Hepatocyte (in vitro differentiated cells): Measurements from ENCODE around the gene KLHDC9. TPM values are rescaled to one million over a fixed set of nuclear protein-coding genes. Genes with fewer than 3 reads are reported as not detected.

Experiments used
- DNase-seq: peaks from one replicate; pipeline ENCODE4 v3.0.0-alpha.2; 2016; ENCODE audit warnings: low spot score
- H2AFZ ChIP-seq: fragments of 200-600 bp; sonication (generic); 2 replicates; pipeline ENCODE4 v1.6.0; 2016; ENCODE audit warnings: antibody characterized with exemption, mild to moderate bottlenecking
- H3K27ac ChIP-seq: fragments of 200-600 bp; sonication (generic); 2 replicates; pipeline ENCODE4 v1.5.1; 2016; ENCODE audit warnings: mild to moderate bottlenecking
- H3K27me3 ChIP-seq: fragments of 200-600 bp; sonication (generic); 2 replicates; pipeline ENCODE4 v1.6.1; 2016
- H3K36me3 ChIP-seq: fragments of 200-600 bp; sonication (generic); replicated peaks from 2 replicates; pipeline ENCODE4 v1.5.1; 2016; ENCODE audit warnings: low read depth; ENCODE audit not compliant: insufficient read depth
- H3K4me1 ChIP-seq: fragments of 200-600 bp; sonication (generic); 2 replicates; pipeline ENCODE4 v1.5.1; 2016; ENCODE audit warnings: mild to moderate bottlenecking, moderate library complexity; ENCODE audit not compliant: insufficient read depth
- H3K4me2 ChIP-seq: fragments of 200-600 bp; sonication (generic); 2 replicates; pipeline ENCODE4 v1.6.0; 2016
- H3K4me3 ChIP-seq: fragments of 200-600 bp; sonication (generic); 2 replicates; pipeline ENCODE4 v1.5.1; 2016; ENCODE audit warnings: mild to moderate bottlenecking
- H3K79me2 ChIP-seq: fragments of 200-600 bp; sonication (generic); 2 replicates; pipeline ENCODE4 v1.6.0; 2017; ENCODE audit warnings: mild to moderate bottlenecking
- H3K9me2 ChIP-seq: fragments of 200-600 bp; sonication (generic); replicated peaks from 2 replicates; pipeline ENCODE4 v1.6.0; 2017; ENCODE audit warnings: mild to moderate bottlenecking; ENCODE audit not compliant: insufficient read depth
- H3K9me3 ChIP-seq: fragments of 200-600 bp; sonication (generic); 2 replicates; pipeline ENCODE4 v1.5.1; 2016; ENCODE audit warnings: low read depth, mild to moderate bottlenecking
- H4K20me1 ChIP-seq: fragments of 200-600 bp; sonication (generic); 2 replicates; pipeline ENCODE4 v1.6.0; 2016; ENCODE audit warnings: mild to moderate bottlenecking; ENCODE audit not compliant: insufficient read depth, poor library complexity, severe bottlenecking
- EZH2 ChIP-seq: fragments of 200-600 bp; sonication (generic); IDR thresholded peaks from 2 replicates; pipeline ENCODE4 v1.6.1; 2016; ENCODE audit warnings: antibody characterized with exemption, mild to moderate bottlenecking, borderline replicate concordance
- EZH2phosphoT487 ChIP-seq: fragments of 200-600 bp; sonication (generic); IDR thresholded peaks from one replicate; pipeline ENCODE4 v1.6.1; 2018; ENCODE audit warnings: antibody characterized with exemption, mild to moderate bottlenecking, low read depth, moderate library complexity; ENCODE audit not compliant: unreplicated experiment, severe bottlenecking
- WGBS: methylation state at CpG from one replicate; pipeline ENCODE4 v1.1.6; 2016; ENCODE audit warnings: low lambda C conversion rate; ENCODE audit errors: missing lambda C conversion rate; 5-methylcytosine and 5-hydroxymethylcytosine counted together
- polyA plus RNA-seq: library from polyadenylated mRNA; unstranded; fragments of >200 nt; fragmentation: Nextera tagmentation; extraction: Ambion mirVana; gene quantifications from 2 replicates; pipeline ENCODE4 v1.2.1, GENCODE V29; 2016
- small RNA-seq: library from RNA; depleted of rRNA; stranded (forward); fragments of <200 nt; gene quantifications from one replicate; pipeline ENCODE3, GENCODE V24; 2014
- total RNA-seq: library from RNA; depleted of rRNA; stranded (reverse); fragments of >200 nt; gene quantifications from 2 replicates; pipeline ENCODE4 v1.2.3, GENCODE V29; 2014
- TF ChIP-seq, protein P1 (sequence below): fragments of 200-600 bp; sonication (generic); IDR thresholded peaks from 2 replicates; pipeline ENCODE4 v1.5.1; 2016; ENCODE audit warnings: antibody characterized with exemption, mild to moderate bottlenecking; ENCODE audit not compliant: poor library complexity

The KLHDC9 gene
- total and polyA plus RNA-seq, 2 experiments from 2014 or later: 1.4 to 7.4 TPM

DNA sequence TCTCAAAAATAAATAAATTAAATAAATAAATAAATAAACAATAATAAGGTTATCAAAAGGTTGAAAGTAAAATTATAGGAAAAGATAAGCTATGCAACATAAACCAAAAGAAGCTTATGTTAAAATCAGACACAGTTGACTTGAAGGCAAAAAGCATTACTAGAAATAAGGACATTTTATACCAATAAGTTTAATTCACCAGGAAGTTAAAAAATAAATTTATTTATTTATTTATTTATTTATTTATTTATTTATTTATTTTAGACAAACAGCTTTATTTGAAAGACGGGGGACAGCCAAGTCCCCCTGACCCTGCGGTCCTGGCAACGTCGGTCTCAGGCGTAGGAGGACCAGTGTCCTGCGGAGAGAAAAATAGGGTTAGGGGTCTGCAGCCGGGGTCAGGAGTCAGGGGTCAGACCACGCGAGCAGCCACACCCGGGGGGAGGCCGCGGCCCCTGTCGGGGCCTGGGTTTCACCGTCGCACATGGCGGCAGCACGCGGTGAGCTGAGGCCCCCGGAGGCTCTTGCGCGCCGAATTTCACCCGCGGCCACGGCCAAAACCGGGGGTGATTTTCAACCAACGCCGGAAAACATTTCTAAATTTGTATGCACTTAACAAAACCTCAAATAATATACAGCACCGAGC, 42.7 kb downstream of the KLHDC9 start:
- Histone ChIP-seq H3K27me3 (no peaks in the 10 kb centered on the region), H3K27ac (no peak overlapping the region), H3K79me2 (peaks cover 9% of the 10 kb centered on the region), H3K36me3 (no peaks in the 10 kb centered on the region), H4K20me1 (no peaks in the 10 kb centered on the region), H3K9me3 (no peaks in the 10 kb centered on the region), H3K9me2 (no peaks in the 10 kb centered on the region), H2AFZ (no peak overlapping the region), H3K4me3 (no peak overlapping the region), H3K4me1 (no peaks in the 10 kb centered on the region), H3K4me2 (no peak overlapping the region)
- 97% methylated on average over 28 of the region's 29 CpGs for WGBS
- TF ChIP-seq, protein P1, sequence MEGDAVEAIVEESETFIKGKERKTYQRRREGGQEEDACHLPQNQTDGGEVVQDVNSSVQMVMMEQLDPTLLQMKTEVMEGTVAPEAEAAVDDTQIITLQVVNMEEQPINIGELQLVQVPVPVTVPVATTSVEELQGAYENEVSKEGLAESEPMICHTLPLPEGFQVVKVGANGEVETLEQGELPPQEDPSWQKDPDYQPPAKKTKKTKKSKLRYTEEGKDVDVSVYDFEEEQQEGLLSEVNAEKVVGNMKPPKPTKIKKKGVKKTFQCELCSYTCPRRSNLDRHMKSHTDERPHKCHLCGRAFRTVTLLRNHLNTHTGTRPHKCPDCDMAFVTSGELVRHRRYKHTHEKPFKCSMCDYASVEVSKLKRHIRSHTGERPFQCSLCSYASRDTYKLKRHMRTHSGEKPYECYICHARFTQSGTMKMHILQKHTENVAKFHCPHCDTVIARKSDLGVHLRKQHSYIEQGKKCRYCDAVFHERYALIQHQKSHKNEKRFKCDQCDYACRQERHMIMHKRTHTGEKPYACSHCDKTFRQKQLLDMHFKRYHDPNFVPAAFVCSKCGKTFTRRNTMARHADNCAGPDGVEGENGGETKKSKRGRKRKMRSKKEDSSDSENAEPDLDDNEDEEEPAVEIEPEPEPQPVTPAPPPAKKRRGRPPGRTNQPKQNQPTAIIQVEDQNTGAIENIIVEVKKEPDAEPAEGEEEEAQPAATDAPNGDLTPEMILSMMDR: no peak
- TF ChIP-seq EZH2 (no peak), EZH2phosphoT487 (no peak)
- DNase-seq: no peak

DNA sequence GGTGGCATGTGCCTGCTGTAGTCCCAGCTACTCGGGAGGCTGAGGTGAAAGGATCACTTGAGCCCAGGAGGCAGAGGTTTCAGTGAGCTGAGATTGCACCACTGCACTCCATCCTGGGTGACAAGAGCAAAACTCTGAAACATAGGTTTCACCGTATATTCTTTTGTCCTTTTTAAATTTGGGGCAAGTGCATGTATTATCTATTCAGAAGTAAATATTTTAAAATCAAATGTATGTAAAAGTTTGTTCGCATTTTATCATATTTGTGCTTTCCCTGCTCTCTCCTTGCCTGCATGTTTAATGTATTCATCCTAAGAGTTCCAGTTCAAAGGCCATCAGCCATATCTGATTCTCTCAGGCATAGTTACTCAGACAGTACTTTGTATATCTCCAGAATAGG, 47.7 kb downstream of the KLHDC9 start:
- TF ChIP-seq, protein P1: no peak
- no peak for TF ChIP-seq EZH2
- TF ChIP-seq EZH2phosphoT487: no peak

More for the DNA sequence above, 47.7 kb downstream of the KLHDC9 start:
- DNase-seq: no peak
- H3K27ac ChIP-seq: no peak overlapping the region
- H3K4me1 ChIP-seq: no peaks in the 10 kb centered on the region
- H2AFZ ChIP-seq: no peak overlapping the region
- no peaks in the 10 kb centered on the region for H4K20me1 ChIP-seq
- H3K9me3 ChIP-seq: no peaks in the 10 kb centered on the region
- WGBS: 84% methylated on average over 3 of the region's 3 CpGs
- H3K4me3 ChIP-seq: no peak overlapping the region
- no peaks in the 10 kb centered on the region for H3K27me3 ChIP-seq
- no peaks in the 10 kb centered on the region for H3K36me3 ChIP-seq
- H3K9me2 ChIP-seq: no peaks in the 10 kb centered on the region
- H3K79me2 ChIP-seq: no peaks in the 10 kb centered on the region
- H3K4me2 ChIP-seq: no peak overlapping the region

Small RNAs within 50 kb of the gene (small RNA-seq; reads per million reads assigned to genes)
- gene RF01225: not detected

Other genes starting within 250 kb of the KLHDC9 start
- gene CD244, start 235.5 kb upstream of the KLHDC9 start, total RNA-seq: 0.47 and 0.48 TPM in 2 replicates
- 1.1 and 1.2 TPM in 2 replicates for gene CD244, start 235.5 kb upstream of the KLHDC9 start, polyA plus RNA-seq
- gene ITLN1, start 213.2 kb upstream of the KLHDC9 start, total RNA-seq: 9.0 and 11.3 TPM in 2 replicates
- 7.4 and 34.9 TPM in 2 replicates for gene ITLN1, start 213.2 kb upstream of the KLHDC9 start, polyA plus RNA-seq
- gene ITLN2, start 143.6 kb upstream of the KLHDC9 start, total RNA-seq: 1.3 and 1.4 TPM in 2 replicates
- gene ITLN2, start 143.6 kb upstream of the KLHDC9 start, polyA plus RNA-seq: 1.7 and 3.6 TPM in 2 replicates
- gene F11R, start 77.2 kb upstream of the KLHDC9 start, total RNA-seq: 140 and 180 TPM in 2 replicates
- 148 and 149 TPM in 2 replicates for gene F11R, start 77.2 kb upstream of the KLHDC9 start, polyA plus RNA-seq
- gene TSTD1, start 59.4 kb upstream of the KLHDC9 start, total RNA-seq: 30.8 and 36.3 TPM in 2 replicates
- gene TSTD1, start 59.4 kb upstream of the KLHDC9 start, polyA plus RNA-seq: 101 and 102 TPM in 2 replicates
- gene USF1, start 52.4 kb upstream of the KLHDC9 start, total RNA-seq: 62.1 and 85.1 TPM in 2 replicates
- gene USF1, start 52.4 kb upstream of the KLHDC9 start, polyA plus RNA-seq: 11.9 and 23.2 TPM in 2 replicates
- gene ARHGAP30, start 28.5 kb upstream of the KLHDC9 start, total RNA-seq: 0.52 and 0.80 TPM in 2 replicates
- 1.4 and 1.7 TPM in 2 replicates for gene ARHGAP30, start 28.5 kb upstream of the KLHDC9 start, polyA plus RNA-seq
- 5.9 and 7.0 TPM in 2 replicates for gene NECTIN4, start 8.8 kb upstream of the KLHDC9 start, total RNA-seq
- gene NECTIN4, start 8.8 kb upstream of the KLHDC9 start, polyA plus RNA-seq: 8.5 and 12.7 TPM in 2 replicates
- gene PFDN2, start 19.7 kb downstream of the KLHDC9 start, total RNA-seq: 47.6 and 63.1 TPM in 2 replicates
- gene PFDN2, start 19.7 kb downstream of the KLHDC9 start, polyA plus RNA-seq: 84.6 and 93.2 TPM in 2 replicates
- gene NIT1, start 19.7 kb downstream of the KLHDC9 start, total RNA-seq: 41.3 and 47.5 TPM in 2 replicates
- 48.9 and 50.4 TPM in 2 replicates for gene NIT1, start 19.7 kb downstream of the KLHDC9 start, polyA plus RNA-seq
- gene DEDD, start 34.3 kb downstream of the KLHDC9 start, total RNA-seq: 19.0 and 21.8 TPM in 2 replicates
- 24.3 and 27.1 TPM in 2 replicates for gene DEDD, start 34.3 kb downstream of the KLHDC9 start, polyA plus RNA-seq
- 105 and 136 TPM in 2 replicates for gene UFC1, start 55.6 kb downstream of the KLHDC9 start, total RNA-seq
- gene UFC1, start 55.6 kb downstream of the KLHDC9 start, polyA plus RNA-seq: 119 and 128 TPM in 2 replicates
- gene USP21, start 61.1 kb downstream of the KLHDC9 start, total RNA-seq: 5.5 and 7.7 TPM in 2 replicates
- 24.4 and 44.7 TPM in 2 replicates for gene USP21, start 61.1 kb downstream of the KLHDC9 start, polyA plus RNA-seq
- gene PPOX, start 68.1 kb downstream of the KLHDC9 start, total RNA-seq: 11.2 and 18.3 TPM in 2 replicates
- gene PPOX, start 68.1 kb downstream of the KLHDC9 start, polyA plus RNA-seq: 30.7 and 31.6 TPM in 2 replicates
- gene B4GALT3, start 79.1 kb downstream of the KLHDC9 start, total RNA-seq: 32.2 and 36.0 TPM in 2 replicates
- 48.1 and 56.9 TPM in 2 replicates for gene B4GALT3, start 79.1 kb downstream of the KLHDC9 start, polyA plus RNA-seq
- 1.2 and 2.3 TPM in 2 replicates for gene ADAMTS4, start 100.7 kb downstream of the KLHDC9 start, total RNA-seq
- 4.4 and 6.1 TPM in 2 replicates for gene ADAMTS4, start 100.7 kb downstream of the KLHDC9 start, polyA plus RNA-seq
- gene NDUFS2, start 104.0 kb downstream of the KLHDC9 start, total RNA-seq: 103 TPM in 2 replicates
- 163 and 177 TPM in 2 replicates for gene NDUFS2, start 104.0 kb downstream of the KLHDC9 start, polyA plus RNA-seq
- 1.1 and 4.3 TPM in 2 replicates for gene FCER1G, start 116.9 kb downstream of the KLHDC9 start, total RNA-seq
- gene FCER1G, start 116.9 kb downstream of the KLHDC9 start, polyA plus RNA-seq: 4.8 and 14.5 TPM in 2 replicates
- 3,581 and 4,608 TPM in 2 replicates for gene APOA2, start 125.3 kb downstream of the KLHDC9 start, total RNA-seq
- gene APOA2, start 125.3 kb downstream of the KLHDC9 start, polyA plus RNA-seq: 5,258 and 8,089 TPM in 2 replicates
- 11.4 and 15.7 TPM in 2 replicates for gene TOMM40L, start 127.7 kb downstream of the KLHDC9 start, total RNA-seq
- gene TOMM40L, start 127.7 kb downstream of the KLHDC9 start, polyA plus RNA-seq: 14.5 and 15.7 TPM in 2 replicates
- gene NR1I3, start 139.8 kb downstream of the KLHDC9 start, total RNA-seq: 2.6 and 4.1 TPM in 2 replicates
- gene NR1I3, start 139.8 kb downstream of the KLHDC9 start, polyA plus RNA-seq: 3.9 and 8.1 TPM in 2 replicates
- 1.4 and 2.6 TPM in 2 replicates for gene PCP4L1, start 160.4 kb downstream of the KLHDC9 start, total RNA-seq
- 1.4 and 1.7 TPM in 2 replicates for gene PCP4L1, start 160.4 kb downstream of the KLHDC9 start, polyA plus RNA-seq
- gene MPZ, start 211.6 kb downstream of the KLHDC9 start, total RNA-seq: 0.80 and 2.1 TPM in 2 replicates
- 0.21 TPM in 1 of 2 replicates, not detected in the other for gene MPZ, start 211.6 kb downstream of the KLHDC9 start, polyA plus RNA-seq
- 131 and 169 TPM in 2 replicates for gene SDHC, start 216.0 kb downstream of the KLHDC9 start, total RNA-seq
- 291 and 358 TPM in 2 replicates for gene SDHC, start 216.0 kb downstream of the KLHDC9 start, polyA plus RNA-seq